NCI-H345 treated with DMSO at 0.1 percent for 48 hours (cell line): ENCODE data around the gene MYH10.

Experiments
- DNase-seq: peaks from one replicate; lab custom pipeline; 2025; ENCODE audit not compliant: unreplicated experiment; lab: John Stamatoyannopoulos, UW

MYH10 gene

GRCh38 chr17:8649157-8650118 is 18.9 kb upstream of the MYH10 start:
- no peak for DNase-seq

GRCh38 chr17:8647956-8648355 is 17.4 kb upstream of the MYH10 start:
- DNase-seq: no peak

- no peak for DNase-seq
Measured at GRCh38 chr17:8647202-8647601, 16.7 kb upstream of the MYH10 start.

DNA sequence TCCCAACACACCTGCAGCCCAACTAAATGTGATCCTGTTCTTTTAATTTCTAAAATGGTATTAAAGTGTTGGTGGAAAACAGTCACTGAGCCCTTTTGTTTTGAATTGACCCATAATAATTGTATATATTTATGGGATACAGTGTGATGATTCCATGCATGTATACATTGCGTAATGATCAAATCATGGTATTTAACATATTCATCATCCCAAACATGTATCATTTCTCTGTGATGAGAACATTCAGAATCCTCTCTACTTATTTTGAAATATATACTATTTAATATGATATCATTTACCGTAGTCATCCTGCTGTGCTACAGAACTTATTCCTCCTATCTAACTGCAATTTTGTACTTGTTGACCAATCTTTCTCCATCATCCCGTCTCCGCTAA is 14.0 kb upstream of the MYH10 start:
- DNase-seq: no peak

DNA sequence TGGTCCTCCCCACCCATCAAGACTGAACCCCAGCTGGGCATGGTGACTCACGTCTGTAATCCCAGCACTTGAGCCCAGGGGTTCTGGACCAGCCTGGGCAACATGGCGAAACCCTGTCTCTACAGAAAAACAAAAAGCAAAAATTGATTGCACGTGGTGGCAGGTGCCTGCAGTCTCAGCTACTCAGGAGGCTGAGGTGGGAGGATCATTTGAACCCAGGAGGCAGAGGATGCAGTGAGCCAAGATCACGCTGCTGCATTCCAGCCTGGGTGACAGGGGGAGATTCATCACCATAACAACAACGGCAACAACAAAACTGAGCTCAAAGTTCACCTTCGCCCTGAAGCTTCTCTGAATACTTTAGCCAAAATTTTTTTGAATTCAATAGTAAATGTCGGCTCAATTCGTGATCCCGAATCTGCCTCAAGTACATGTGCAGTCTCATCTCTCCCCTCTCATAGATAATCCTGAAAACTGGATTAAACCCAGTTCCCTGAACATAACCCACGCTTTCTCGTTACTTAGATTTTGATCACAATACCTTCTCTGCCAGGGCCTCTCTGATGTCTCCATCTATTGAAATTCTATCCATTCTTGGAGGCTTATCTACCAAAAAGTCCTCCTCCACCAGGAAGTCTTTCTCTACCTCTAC is 13.5 kb upstream of the MYH10 start:
- no peak for DNase-seq

DNA sequence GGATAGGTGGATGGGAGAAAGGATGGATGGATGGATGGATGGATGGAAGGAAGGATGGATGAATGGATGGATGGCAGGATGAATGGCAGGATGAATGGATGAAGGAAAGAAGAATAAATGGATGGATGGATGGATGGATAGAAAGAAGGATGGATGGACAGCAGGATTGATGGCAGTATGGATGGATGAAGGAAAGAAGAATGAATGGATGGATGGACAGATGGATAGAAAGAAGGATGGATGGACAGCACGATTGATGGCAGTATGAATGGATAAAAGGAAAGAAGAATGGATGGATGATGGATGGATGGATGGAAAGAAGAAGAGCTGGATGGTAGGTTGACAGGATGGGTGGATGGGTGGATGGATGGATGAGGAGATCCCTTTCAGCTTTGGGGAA is 9.2 kb upstream of the MYH10 start:
- DNase-seq: no peak

- no peak for DNase-seq
Measured at GRCh38 chr17:8632061-8632460, 1.5 kb upstream of the MYH10 start.

GRCh38 chr17:8631554-8631877 is 991 bp upstream of the MYH10 start:
- no peak for DNase-seq

DNA sequence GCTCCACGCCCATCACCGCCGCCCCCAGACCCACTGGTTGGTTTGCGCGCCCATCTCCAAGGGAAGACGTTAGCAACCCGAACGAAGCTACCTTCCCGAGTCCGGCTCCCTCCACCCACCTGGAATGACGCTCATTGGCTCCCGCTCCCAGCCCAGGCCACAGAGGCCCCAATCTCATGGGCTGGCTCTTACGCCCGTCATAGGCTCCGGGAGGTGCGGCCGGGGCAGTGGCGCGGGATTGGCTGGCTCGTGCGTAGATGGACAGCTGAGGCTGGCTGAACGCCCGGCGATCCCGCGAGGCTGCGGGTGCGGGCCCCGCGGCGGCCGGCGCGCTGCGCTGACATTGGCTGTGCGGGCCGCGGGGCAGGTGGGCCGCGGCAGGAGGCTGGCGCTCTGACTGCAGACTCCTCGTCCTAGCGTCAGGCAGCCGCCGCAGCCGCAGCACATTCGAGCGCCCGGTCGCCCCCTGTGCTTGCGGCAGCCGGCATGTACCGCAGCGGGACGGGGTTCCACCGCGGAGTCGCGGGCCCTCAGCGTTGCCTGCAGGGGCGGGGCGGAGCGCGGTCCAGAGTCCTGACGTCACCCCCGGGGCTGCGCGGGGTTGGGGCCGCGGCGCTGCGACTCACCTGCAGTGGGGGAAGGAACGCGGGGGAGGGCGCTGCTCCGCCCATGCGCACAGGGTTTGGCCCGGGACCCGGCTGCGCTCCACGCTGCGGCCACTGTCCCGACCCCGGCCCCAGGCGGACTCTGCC is 453 bp upstream of the MYH10 start:
- peak; percentile 86 for DNase-seq

DNA sequence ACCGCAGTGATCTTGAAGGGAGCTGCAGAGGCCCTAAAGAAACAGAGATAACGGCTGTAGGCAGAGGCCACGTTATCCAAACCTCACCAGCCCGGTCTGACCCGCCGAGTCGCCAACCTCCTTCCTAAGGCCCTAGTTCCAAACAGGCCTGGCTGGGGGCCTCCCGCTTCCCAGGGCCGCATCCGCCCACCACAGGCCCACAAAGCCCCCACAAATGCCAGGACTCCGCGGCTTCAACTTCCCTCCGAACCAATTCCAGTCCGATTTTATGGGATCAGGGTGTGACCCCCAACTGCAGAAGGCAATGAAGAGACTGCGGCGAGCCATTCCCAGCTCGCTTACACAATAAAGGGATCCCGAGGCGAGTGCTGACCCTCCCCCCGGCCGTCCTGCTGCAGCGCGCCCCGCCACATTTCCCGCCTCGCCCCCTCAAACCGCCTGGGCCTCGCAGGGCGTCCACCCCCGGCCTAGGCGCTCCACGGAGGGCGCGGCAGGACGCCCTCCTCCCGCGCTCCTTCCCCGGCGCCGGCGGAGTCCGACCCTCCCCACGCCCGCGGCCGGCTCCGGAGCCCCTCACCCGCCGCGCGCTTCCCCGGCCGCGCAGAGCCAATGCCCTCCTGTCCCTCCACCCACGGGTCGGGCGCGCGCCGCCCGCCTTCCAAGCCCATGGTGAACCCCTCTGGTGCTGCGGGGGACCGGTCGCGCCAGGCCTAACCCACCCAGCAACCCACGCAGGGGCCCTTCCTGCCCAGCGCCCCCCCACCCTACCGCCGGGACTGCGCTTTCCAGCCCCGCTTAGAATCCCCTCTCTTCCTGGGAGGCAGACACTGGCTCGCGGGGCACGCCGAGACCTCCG is 926 bp downstream of the MYH10 start:
- no peak for DNase-seq

GRCh38 chr17:8628609-8629169 is 1.8 kb downstream of the MYH10 start:
- DNase-seq: no peak

DNA sequence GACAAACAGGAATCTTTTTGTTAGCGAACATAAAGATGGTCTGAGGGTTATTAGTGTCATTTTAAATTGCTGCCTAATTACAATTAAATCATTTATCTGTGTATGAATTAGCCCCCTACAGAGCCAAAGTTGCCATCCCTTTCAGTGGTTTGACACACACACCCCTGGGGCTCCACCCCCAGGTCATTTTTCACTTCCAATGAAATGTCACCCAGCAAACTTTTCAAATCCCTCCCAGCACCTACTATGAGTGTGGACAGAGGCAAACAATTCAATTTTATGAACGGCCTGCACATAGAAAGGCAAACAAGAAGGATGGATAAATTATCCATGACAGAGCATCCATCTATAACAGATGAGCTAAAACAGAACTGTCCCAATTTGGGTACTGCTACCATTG is 2.4 kb downstream of the MYH10 start:
- DNase-seq: no peak

DNA sequence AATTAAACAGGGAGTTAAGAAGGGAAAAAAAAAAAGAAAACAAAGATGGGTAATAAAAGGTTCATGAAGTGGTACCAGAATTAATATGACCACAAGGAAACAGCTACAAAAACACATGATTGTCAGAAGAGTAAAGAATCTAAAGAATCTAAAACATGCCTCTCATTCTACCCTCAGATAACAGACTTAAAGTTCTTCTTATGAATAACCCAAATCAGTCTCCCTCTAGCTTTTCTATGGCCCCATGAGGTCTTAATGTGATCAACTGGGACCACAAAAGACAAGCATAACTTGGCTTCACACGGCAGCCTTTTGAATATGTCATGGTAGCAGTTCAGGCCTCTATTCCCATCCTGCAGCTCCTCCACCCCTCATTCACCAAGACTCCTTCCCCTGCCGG is 6.9 kb downstream of the MYH10 start:
- no peak for DNase-seq

DNA sequence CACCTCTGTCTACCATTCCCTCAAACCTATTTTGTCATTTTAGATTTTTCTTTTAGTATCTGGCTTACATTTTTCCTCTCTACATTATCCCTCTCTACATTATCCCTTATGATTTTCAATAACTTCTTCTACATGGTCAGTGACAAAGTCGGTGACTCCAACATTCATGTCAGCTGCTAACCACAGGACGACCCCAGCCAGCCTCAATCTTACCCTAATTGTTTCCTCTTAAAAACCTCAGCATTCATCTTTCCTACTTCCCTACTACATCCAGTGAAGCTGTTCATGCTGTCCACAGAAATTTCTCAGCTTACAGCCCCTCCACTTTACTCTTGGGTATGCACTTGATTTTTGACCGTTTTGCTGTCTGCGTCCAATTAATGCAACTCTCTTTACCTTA is 8.3 kb downstream of the MYH10 start:
- DNase-seq: no peak

- no peak for DNase-seq
Measured at GRCh38 chr17:8621585-8621984, 8.9 kb downstream of the MYH10 start.

DNA sequence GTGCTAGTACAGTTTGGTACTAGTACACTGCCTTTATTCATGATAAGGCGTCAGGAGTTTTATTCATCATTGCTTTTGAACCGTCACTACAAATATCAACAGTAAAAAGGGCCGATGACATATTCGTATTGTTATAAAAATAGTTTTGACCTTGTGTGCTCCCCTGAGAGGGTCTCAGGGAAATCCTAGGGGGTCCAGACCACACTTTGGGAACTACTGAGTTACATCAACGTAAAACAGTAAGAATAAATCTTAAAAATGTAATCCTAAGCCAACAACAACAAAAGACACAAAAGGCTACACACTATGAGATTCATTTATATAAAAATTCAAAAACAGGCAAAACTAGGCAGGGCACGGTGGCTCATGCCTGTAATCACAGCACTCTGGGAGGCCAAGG is 11.2 kb downstream of the MYH10 start:
- no peak for DNase-seq

GRCh38 chr17:8618825-8619224 is 11.7 kb downstream of the MYH10 start:
- no peak for DNase-seq

GRCh38 chr17:8614988-8615387 is 15.5 kb downstream of the MYH10 start:
- no peak for DNase-seq

DNA sequence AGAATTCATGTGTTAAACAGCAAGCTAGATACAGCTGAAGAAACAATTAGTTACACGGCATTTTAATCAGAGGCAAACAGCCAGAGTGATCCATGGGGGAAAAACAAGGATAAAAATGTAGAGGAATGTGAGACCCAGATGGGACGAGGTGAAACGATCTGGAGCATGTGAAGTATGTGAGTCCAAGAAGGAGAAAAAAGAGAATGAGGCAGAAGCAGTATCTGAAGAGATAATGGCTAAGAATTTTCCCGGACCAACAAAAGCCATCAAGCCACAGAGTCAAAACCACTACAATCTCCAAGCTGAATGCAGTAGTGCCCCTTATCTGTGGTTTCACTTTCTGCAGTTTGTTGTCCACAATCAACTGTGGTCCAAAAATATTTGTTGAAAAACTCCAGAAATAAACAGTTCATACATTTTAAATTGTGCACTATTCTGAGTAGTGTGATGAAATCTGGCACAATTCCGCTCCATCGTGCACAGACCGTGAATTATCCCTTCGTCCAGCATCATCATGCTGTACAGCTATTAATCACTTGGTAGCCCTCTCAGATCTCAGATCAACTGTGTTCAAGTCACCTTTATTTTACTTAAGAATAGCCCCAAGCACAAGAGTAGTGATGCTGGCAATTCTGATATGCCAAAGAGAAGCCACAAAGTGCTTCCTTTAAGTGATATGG is 18.8 kb downstream of the MYH10 start:
- no peak for DNase-seq

DNA sequence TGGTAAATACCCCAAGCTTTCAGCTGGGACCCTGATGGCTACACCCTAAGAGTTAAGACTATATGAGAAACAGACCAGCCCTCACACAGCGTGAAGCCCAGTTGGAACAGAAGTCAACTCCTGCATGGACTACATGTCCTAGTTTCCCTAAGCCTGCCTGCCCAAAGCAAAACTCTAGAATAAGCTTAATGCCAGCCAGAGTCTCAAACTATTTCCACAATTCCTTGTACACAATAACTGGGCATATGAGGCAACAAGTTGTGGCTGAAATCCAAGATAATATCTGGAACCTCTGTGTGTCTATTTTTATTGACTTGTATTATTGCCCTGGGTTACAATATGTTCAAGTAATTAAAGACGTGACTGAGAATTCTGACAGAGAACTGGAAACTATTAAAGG is 19.4 kb downstream of the MYH10 start:
- no peak for DNase-seq
